ENCODE measurements around the gene IGFL1.
"Not testable (repeated sequence)": the region's sequence is repeated elsewhere in the genome, so short reads cannot be mapped to it uniquely, and the experiment has no call there.

The IGFL1 gene

DNA sequence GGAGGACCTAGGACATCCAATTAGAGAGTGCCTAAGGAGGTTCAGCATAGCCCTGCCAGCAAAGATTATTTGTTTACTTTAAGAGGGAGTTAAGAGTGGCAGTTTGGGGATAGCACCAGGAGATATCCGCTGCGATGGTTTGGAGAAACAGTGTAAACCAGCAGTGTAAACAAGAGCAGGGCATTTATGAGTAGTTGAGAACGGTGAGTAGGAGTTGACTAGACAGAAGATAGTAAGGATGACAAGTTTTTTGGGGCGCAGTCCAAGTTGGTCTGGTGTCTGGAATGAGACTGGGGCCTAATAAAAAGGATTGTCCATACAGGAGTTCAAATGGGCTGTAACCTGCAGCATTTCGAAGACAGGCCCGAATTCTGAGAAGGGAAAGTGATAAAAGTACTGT, 44.4 kb downstream of the IGFL1 start:
- DNase-seq = not testable (repeated sequence)

DNA sequence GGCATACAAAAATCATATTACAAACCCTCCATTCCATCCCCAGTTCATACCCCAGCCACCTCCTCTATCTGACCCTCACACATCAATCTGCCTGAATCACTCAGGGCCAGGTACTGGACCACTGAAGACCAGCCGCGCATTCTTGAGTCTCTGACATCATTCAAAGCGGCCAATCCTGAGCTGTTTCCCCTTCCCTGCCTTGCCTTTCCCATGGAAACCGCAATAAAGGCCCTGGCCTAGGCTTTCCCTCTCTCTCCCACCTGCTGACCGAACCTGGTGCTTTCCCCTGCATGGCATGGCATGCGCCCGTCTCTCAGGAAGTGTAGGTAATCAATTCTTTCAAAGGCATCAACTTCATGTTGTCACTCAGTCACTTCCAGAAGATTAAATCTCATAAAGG, 49.6 kb downstream of the IGFL1 start:
- no peak for DNase-seq

Data from stimulated activated CD4-positive, alpha-beta T cell treated with anti-CD3 and anti-CD28 coated beads, Interleukin-4, amount 100 ng/mL, for 1 hour (primary cell).